ENCODE data around the gene IL1R2.

Gene IL1R2

GRCh38 chr2:101983928-101984327, 7.8 kb upstream of the IL1R2 start:
- Mint-ChIP-seq H3K27ac (peak overlapping the region in 1 of 3 experiments; percentile 40), H3K36me3 (ENCODE audit: low read depth) (no peaks in the 10 kb centered on the region), H3K4me3 (no peak overlapping the region), H3K27me3 (ENCODE audit: low read depth) (peaks cover 3% of the 10 kb centered on the region), H3K4me1 (peaks cover 8% of the 10 kb centered on the region), H3K9me3 (no peaks in the 10 kb centered on the region)
- TF ChIP-seq, protein P1, sequence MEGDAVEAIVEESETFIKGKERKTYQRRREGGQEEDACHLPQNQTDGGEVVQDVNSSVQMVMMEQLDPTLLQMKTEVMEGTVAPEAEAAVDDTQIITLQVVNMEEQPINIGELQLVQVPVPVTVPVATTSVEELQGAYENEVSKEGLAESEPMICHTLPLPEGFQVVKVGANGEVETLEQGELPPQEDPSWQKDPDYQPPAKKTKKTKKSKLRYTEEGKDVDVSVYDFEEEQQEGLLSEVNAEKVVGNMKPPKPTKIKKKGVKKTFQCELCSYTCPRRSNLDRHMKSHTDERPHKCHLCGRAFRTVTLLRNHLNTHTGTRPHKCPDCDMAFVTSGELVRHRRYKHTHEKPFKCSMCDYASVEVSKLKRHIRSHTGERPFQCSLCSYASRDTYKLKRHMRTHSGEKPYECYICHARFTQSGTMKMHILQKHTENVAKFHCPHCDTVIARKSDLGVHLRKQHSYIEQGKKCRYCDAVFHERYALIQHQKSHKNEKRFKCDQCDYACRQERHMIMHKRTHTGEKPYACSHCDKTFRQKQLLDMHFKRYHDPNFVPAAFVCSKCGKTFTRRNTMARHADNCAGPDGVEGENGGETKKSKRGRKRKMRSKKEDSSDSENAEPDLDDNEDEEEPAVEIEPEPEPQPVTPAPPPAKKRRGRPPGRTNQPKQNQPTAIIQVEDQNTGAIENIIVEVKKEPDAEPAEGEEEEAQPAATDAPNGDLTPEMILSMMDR (IDR thresholded peaks at IDR 0.05; ENCODE audit: unreplicated experiment in 3 of 3) = peak; percentile 19 to 33 (median 32)

GRCh38 chr2:101984656-101985055, 7.1 kb upstream of the IL1R2 start:
- Mint-ChIP-seq H3K4me3 (no peak overlapping the region), H3K4me1 (peaks cover 8% of the 10 kb centered on the region), H3K27ac (no peak overlapping the region), H3K27me3 (ENCODE audit: low read depth) (peaks cover 3% of the 10 kb centered on the region), H3K9me3 (no peaks in the 10 kb centered on the region), H3K36me3 (ENCODE audit: low read depth) (no peaks in the 10 kb centered on the region)
- TF ChIP-seq, protein P1 (IDR thresholded peaks at IDR 0.05; ENCODE audit: unreplicated experiment in 3 of 3) = no peak

DNA sequence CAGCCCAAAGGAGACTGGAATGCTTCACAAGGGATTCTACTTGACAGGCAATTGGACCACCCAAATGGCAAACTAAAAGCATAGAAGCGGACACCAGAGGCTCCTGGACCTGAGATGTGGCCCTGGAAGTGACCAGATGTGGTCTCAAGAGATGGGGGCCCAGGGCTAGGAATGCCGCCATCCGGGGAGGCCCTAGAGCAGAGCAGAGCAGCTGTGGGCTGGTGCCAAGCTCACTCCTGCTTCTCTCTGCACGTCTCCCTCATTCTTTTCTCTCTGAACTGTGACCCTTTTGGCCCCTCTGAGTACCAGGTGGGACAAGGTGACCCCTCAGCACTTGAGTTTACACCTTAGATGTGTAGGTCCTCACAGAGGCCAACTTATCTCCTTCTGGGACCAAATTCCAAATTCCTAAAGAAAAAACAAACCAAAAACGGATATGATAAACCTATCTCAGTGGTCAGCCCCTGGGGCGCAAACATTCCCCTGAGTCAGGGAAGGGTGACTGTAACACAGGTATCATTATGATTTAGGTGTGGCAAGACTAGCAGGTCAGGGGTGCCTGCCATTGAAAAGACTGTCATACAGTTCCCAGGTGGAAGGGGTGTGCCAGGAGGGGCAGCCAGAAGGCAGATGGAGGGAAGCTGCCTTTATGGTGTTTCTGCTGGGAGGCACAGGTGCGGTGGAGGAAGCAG, 6.5 kb upstream of the IL1R2 start:
- Mint-ChIP-seq H3K4me3 (no peak overlapping the region), H3K27ac (peak overlapping the region in 2 of 3 experiments; percentile 8 to 9), H3K36me3 (ENCODE audit: low read depth) (no peaks in the 10 kb centered on the region), H3K4me1 (peaks cover 8% of the 10 kb centered on the region), H3K9me3 (no peaks in the 10 kb centered on the region), H3K27me3 (ENCODE audit: low read depth) (peaks cover 3% of the 10 kb centered on the region)
- TF ChIP-seq, protein P1 (IDR thresholded peaks at IDR 0.05; ENCODE audit: unreplicated experiment in 3 of 3) = no peak

DNA sequence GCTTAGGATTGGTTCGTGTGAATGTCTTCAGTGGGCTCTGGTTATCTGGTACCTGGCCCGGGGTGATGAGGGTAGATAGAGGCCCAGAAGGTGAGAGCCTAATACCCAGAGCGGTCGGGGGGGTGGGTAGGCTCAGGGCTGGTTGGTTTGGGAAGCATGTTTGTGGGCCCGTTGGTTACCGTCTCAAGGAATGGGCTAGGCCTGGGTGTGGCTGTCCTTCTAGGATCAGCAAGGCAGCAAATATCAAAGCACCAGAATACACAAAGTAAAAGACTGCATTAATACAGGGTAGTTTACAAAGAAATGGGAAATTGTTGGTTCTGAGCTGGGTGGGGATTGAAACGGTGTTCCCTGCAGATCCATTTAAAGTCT, 6.0 kb upstream of the IL1R2 start:
- Mint-ChIP-seq H3K4me1 (peaks cover 8% of the 10 kb centered on the region), H3K4me3 (no peak overlapping the region), H3K27me3 (ENCODE audit: low read depth) (peaks cover 3% of the 10 kb centered on the region), H3K9me3 (no peaks in the 10 kb centered on the region), H3K27ac (peak overlapping the region in 2 of 3 experiments; percentile 8 to 9), H3K36me3 (ENCODE audit: low read depth) (no peaks in the 10 kb centered on the region)
- TF ChIP-seq, protein P1 (IDR thresholded peaks at IDR 0.05; ENCODE audit: unreplicated experiment in 3 of 3) = no peak

DNA sequence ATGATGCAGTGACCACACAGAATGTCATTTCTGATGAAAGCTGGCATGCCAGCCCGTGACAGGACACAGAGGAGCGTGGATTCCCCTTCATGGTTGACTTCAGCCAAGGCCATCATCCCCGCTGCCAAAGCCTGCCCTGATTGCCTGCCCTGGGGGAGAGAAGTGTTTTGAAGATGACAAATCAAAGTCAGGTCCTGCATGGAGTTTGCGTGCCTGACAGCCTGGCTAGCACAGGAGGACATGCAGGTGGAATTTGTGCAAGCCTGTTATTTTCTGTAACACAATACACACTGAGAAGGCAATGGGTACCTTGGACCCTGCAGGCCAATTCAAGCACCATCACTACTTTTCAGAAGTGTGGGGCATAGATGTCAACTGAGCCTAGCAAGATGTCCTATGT, 5.4 kb upstream of the IL1R2 start:
- Mint-ChIP-seq H3K27me3 (ENCODE audit: low read depth) (peaks cover 8% of the 10 kb centered on the region), H3K36me3 (ENCODE audit: low read depth) (no peaks in the 10 kb centered on the region), H3K4me1 (peaks cover 11% of the 10 kb centered on the region), H3K4me3 (no peak overlapping the region), H3K27ac (no peak overlapping the region), H3K9me3 (no peaks in the 10 kb centered on the region)
- TF ChIP-seq, protein P1 (IDR thresholded peaks at IDR 0.05; ENCODE audit: unreplicated experiment in 3 of 3) = no peak

Measured in nephron (organoid).